GM12873 (cell line): Measurements from ENCODE around the gene SKOR1.

ENCODE experiments used
- CTCF ChIP-seq: IDR thresholded peaks from 2 replicates; pipeline ENCODE4 v1.5.1; 2012; ENCODE audit warnings: low read depth, mild to moderate bottlenecking, moderate library complexity, low read length, control low read depth; ENCODE audit not compliant: insufficient read depth; ENCODE audit errors: missing control alignments

The SKOR1 gene

GRCh38 chr15:67863442-67863987 lies 38.2 kb downstream of the SKOR1 start:
- peak; percentile 95 for TF ChIP-seq CTCF

- no peak for TF ChIP-seq CTCF
These were observed 40.0 kb downstream of the SKOR1 start for GRCh38 chr15:67865331-67865730.

GRCh38 chr15:67865766-67866165 lies 40.5 kb downstream of the SKOR1 start:
- no peak for TF ChIP-seq CTCF

- no peak for TF ChIP-seq CTCF
These were observed 44.4 kb downstream of the SKOR1 start for GRCh38 chr15:67869701-67870100.

GRCh38 chr15:67870868-67871408 lies 45.6 kb downstream of the SKOR1 start:
- TF ChIP-seq CTCF: no peak

- TF ChIP-seq CTCF: no peak
These were observed 48.5 kb downstream of the SKOR1 start for GRCh38 chr15:67873777-67874176.

GRCh38 chr15:67878712-67879206 lies 53.5 kb downstream of the SKOR1 start:
- no peak for TF ChIP-seq CTCF
